GM12872 (cell line): Measurements from ENCODE around the gene EPHA7.

ENCODE experiments used
- CTCF ChIP-seq: IDR thresholded peaks from 3 replicates; pipeline ENCODE4 v1.5.1; 2011; ENCODE audit warnings: low read depth, mild to moderate bottlenecking, low read length, moderate library complexity; ENCODE audit not compliant: insufficient read depth

EPHA7 gene

DNA sequence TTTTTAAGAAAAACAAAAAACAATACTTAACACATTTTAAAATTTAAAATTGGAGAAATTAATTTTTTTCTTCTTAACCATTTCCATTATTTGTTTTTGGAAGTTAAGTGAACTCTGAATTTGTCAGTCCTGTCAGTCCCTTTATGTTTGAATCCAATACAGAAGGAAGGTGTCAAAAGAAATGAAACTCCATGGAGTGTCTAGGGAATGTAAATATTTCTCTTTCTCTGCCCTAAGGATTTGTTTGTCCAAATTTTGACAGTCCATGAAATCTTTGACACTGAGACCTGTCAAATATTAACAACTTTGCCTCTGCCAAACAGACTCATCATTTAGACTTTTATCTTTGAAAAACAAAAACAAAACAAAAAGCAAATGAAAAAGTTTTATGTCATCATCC is 166.4 kb downstream of the EPHA7 start:
- no peak for TF ChIP-seq CTCF

- TF ChIP-seq CTCF, result no peak
Measured at GRCh38 chr6:93248631-93249030, 170.7 kb downstream of the EPHA7 start.

GRCh38 chr6:93243231-93243778 is 176.1 kb downstream of the EPHA7 start:
- no peak for TF ChIP-seq CTCF

DNA sequence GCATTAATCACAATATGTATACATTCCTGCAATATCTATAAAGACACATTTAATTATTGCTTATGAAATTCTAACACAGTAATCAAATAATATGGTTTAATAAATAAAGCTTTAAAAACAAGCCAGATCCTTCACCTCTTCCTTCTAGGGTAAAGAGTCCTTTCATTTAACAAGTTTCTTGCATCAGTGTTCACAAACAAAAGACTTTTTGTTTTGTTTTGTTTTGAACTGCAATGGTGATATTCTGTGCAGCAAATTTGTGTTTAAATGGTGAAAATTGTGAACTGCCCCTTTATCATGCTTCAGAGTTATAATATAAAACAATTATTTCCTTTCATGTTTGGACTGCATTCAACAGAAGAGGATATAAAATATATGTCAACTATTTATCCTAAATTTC is 177.3 kb downstream of the EPHA7 start:
- no peak for TF ChIP-seq CTCF

DNA sequence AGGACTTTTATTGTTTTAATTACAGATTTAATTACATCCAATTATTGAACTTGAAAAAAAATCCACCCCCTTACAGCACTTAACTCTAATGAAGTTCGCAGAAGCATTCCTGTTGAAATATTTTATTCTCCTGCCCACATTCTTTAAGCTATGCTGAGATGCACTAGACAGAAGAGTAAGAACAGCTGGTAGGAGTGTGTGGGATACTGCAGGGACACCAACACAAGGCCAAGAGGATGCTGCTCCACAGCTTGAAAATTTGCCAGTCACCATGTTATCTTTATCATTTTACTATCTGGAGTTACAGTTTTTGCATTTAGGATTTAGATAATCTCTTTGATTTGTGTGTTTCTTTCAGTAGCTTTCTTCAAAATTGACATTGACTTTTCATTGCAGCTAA is 180.7 kb downstream of the EPHA7 start:
- TF ChIP-seq CTCF, result no peak

DNA sequence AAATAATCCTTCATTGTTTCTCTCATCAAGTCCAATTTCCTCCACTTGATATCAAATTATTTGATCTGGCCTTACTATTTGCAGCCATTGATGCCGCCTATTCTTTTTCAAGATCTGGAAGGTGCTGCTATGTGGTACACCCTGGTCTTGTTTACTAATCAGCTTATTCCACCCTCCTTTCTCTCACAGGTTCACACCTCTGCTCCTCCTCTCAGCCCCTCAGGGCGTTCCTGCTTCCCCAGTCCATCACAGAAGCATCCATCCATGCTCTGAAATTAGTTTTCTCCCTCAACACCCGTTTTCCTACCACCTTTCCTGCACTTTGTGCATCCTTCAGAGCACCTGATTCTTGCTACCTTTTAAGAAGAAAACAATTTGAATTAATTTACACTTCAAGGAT is 183.6 kb downstream of the EPHA7 start:
- TF ChIP-seq CTCF, result no peak

- TF ChIP-seq CTCF, result no peak
Measured at GRCh38 chr6:93226822-93227221, 192.5 kb downstream of the EPHA7 start.
